GM21529 (cell line): Measurements from ENCODE around the gene PRKAB2.
"Not testable (repeated sequence)": the region's sequence is repeated elsewhere in the genome, so short reads cannot be mapped to it uniquely, and the experiment has no call there.

ENCODE experiments used
- ATAC-seq: cut with Tn5 transposase; IDR thresholded peaks from one replicate; pipeline ENCODE4 v1.9.1; 2021; ENCODE audit not compliant: unreplicated experiment

The PRKAB2 gene

DNA sequence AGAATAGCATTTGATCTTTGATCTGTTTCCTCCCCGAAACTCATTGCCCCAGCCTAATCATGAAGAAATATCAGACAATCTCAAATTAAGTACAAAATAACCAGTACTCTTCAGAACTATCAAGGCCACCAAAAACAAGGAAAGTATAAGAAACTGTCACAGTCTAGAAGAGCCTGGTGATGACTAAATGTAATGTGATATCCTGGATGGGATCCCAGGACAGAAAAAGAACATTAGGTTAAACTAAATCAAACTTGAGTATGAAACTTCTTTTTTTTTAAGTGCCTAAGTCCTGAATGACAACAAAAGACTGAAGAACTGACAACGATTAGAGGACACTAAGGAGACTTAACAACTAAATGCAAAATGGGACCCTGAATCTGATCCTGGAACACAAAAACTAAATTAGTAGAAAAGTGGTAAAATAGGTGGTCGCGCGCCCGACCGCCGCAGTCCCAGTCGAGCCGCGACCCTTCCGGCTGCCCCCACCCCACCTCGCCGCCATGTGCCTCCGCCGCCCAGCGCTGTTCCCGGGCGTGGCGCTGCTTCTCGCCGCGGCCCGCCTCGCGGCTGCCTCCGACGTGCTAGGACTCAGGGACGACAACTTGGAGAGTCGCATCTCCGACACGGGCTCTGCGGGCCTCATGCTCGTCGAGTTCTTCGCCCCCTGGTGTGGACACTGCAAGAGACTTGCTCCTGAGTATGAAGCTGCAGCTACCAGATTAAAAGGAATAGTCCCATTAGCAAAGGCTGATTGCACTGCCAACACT lies 5.5 kb upstream of the PRKAB2 start:
- ATAC-seq, result no peak

DNA sequence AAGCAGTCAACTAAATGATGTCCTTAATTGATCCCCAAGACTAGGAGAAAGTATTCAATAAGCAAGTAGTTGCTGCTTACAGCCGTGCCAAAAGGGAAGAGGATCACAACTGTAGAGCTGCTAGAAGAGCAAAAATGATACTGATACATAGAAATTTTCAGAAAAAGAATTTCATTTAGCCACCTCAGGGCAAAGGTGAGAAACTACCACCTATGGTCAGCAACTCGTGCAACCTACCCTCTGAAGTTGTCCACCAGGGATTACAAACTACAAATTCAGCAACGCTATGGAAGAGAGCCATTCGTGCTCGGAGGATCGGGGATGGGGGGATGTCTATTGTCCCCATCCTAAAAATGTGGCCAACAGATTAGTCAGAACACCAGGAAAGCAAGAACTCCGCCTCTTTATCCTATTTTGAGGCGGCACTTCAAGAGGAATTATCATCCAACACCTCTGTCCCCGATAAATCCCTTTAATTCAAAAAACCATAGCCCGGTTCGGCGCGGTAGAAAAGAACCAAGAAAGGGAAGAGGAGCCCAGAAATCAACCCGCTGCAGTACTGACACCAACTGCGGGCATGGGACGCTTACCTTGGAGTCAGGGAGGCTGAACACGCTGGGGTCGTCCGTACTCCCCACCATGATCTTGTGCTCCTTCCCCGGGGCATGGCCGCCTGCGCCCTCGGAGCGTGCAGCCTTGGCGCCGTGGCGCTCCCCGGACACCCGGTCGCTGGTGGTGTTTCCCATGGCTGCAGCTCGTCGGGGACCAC lies 687 bp downstream of the PRKAB2 start:
- ATAC-seq, result no peak

DNA sequence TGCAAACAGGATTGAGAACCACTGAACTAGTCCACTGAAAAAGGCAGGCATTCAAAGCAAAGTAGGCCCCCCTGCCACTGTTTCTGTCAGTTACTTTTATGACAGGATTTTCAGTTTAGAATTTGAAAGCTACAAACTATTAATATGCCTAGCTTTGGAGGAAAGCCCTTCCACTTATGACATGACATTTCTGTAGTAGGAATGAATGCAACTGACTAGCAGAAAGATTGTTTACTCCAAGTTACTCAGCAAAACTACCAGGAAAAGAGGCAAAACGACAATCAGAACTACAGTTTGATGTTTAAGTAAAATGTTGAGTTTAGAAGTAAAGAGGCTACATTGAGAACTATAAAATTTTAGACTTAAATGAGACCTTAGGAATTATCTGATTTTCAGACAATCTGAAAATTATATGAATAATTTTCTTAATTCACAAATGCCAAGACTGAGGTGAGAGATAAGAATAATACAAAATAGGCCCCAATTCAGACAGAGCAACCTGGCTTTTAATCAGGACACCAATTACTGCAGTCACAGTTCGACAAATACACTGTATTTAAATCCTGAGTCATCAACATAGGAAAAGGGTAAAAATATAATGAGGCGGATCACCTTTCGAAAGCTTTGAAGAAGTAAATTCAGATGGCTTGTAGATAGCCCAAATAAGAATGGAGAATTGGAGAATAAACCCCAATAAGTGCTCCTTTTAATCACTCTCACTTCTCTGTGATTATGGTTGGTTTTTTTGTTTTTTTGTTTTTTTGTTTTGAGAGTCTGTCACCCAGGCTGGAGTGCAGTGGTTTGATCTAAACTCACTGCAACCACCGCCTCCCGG lies 2.2 kb downstream of the PRKAB2 start:
- ATAC-seq, result no peak

DNA sequence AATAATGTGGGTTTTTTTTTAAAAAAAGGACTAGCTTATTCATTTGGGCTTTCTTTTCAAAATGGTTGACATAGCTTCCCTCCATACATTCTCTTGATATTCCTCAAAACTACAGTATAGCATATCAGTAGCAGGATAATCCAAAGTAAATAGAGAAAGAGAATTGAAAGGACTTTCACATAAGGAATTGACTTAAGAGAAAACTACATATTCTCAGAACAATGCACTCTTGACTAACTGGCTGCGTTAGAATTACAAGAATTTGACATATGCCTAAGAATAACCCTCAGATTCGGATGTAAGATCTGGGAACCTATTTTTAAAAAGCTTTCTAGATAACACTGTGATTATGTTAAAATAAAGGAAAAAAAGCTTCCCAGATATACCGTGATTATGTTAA lies 3.1 kb downstream of the PRKAB2 start:
- no peak for ATAC-seq

DNA sequence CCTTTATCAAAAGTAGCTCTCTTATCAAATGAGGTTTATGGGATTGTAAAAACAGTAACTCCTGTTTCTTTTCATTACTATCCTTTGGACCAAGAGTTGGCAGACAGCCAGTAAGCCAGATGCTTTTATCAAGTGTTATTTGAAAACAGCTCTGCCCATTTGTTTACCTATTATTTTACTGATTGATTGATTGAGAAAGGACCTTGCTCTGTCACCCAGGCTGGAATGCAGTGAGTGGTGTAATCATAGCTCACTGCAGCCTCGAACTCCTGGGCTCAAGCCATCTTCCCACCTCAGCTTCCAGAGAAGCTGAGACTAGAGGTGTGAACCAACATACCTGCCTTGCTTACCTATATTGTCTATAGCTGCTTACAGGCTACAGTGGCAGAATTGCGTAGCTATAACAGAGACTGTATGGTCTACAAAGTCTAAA lies 3.6 kb downstream of the PRKAB2 start:
- ATAC-seq, result no peak

DNA sequence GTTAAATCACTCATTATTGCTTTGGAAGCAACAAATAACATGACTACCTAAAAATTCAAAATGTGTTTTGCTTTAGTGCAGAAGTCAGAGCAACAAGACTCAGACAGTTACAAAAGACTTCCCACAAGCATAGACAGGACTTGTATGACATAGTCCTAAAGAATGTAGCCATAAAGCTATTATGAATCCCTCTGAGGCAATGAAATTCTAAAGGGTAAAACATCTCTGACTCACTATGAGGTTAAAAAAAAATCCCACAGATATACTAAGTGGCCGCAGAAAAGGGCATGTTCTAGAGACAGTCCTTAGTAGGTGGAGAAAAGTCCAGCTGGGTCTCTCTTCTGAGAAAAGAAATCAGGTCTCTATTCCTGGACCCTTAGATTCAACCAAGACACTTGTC lies 4.9 kb downstream of the PRKAB2 start:
- no peak for ATAC-seq

DNA sequence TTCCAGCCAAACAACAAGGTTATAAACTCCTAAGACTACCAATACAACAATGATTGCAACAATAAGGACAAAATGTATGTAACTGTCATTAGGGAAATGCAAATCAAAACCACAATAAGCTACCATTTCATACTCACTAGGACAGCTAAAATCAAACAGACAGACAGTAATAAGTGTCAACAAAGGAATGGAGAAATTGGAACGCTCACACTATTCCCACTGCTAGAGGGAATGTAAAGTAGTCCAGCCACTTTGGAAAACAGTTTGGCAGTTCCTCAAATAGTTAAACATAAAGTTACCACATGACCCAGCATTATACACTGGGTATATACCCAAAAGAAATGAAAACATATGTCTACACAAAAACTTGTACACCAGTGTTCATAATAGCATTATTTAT lies 9.3 kb downstream of the PRKAB2 start:
- no peak for ATAC-seq

DNA sequence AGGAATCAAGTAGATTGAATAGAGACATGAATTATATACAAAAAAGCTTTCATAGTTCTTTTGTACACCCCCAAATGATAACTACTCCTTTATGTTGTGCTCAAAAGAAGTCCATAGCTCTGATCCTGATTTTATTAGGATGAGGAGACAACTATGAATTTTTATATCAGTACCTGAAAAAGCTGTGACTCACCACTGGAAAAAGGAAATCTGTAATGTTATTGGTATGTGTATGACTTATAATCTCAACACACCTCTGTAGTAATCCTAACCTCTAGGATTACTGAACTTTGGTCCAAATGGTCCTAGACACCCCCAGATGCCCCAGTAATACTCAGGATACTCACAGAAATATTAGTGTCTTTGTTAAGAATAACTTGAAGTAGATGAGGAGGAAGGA lies 10.2 kb downstream of the PRKAB2 start:
- ATAC-seq, result no peak

DNA sequence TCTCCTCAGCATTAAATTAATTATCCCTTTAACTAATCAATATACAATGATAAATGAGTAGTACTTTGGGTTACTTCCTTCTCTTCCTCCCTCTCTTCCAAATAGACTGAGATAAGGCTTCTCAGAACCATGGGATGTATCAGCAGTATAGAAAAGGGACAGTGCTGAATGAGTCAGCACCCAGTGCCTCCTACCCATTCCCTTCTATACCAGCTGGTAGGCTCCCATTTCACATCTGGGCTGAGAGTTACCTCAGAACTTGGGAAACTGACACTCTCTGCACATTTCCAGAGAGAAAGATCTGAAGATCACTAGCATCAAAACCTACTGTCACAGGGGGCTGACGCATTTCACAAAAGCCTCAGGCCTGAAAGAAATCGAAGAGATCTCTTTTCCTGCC lies 15.2 kb downstream of the PRKAB2 start:
- ATAC-seq, result not testable (repeated sequence)

DNA sequence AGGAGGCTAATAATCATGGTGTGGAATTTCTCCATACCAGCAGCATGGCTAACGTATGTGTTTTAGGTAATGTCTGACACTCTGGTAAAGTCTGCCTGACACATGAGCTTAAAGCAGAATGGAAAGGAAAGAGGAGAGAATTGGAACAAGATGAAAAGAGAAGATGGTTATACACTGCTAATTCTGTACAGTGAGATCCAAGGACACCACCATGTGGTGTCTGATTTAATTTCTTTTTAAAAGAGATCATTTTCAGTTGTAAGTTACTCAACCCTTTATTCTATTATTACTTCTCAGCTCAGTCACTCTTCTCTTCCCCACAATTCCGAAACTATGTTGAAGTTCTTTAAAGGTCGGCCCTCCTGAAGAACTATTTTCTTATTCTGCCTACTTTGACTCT lies 15.6 kb downstream of the PRKAB2 start:
- no peak for ATAC-seq

DNA sequence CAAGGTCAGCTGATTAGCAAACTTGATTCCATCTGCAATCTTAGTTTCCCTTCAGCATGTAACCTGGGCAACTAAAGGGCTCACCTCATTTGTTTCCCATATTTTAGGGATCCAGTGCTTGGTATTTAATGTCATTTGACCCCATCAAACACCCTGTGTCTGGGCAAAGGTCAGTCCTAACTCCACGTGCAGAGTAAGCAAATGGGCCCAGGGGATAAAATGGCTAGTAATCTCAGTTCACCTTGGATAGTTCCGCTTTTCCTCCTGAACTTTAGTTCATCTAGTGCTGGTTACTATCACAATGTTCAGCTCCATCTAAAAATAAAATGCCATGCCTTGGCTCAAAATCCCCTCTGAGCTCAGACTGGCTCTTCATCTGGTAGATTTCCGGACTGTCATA lies 19.5 kb downstream of the PRKAB2 start:
- ATAC-seq, result no peak

DNA sequence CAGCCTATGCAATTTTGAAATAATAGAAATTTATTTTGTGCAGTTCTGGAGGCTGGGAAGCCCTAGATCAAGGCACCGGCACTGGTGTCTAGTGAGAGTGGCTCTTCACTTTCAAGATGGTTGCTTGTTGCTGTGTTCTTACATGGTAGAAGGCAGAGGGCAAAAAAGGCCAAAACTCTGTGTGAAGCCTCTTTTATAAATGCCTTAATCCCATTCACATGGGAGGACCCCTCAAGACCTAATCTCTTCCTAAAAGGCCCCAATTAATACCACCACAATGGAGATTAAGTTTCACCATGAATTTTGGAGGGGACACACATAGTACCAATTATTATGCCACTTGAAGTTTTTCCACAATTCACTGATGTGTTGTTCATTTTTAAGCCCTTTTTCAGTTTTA lies 21.0 kb downstream of the PRKAB2 start:
- ATAC-seq, result no peak

DNA sequence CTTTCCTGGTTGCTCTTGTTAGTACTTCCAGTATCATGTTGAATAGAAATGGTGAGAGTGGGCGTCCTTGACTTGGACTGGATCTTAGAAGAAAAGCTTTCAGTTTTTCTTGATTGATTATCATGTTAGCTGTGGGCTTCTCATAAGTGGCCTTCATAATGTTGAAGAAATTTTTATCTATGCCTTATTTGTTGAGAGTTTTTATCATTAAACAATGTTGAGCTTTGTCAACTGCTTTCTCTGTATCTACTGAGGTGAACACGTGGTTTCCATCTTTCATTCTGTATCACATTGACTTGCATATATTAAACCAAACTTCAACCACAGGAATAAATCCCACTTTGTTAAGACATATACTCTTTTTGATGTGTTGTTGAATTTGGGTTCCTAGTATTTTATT lies 29.4 kb downstream of the PRKAB2 start:
- ATAC-seq, result no peak

DNA sequence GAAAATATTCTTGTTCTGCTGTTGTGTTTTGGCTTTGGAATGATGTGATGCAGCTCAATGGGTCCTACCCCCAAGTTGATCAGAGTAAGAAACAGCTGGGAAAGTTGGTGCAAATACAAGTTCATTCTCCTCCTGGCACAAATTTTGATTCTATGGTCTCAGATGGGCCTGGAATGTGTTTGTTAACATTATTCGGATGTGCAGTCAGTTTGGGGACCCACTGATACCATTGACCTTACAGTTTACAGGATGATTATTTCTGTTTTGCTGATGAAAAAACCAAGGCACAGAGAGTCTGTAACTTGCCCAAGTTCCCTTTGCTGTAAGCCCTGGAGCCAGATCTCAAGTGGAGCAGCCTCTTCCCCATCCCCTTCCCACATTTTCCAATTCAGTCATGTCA lies 41.5 kb downstream of the PRKAB2 start:
- ATAC-seq, result not testable (repeated sequence)

DNA sequence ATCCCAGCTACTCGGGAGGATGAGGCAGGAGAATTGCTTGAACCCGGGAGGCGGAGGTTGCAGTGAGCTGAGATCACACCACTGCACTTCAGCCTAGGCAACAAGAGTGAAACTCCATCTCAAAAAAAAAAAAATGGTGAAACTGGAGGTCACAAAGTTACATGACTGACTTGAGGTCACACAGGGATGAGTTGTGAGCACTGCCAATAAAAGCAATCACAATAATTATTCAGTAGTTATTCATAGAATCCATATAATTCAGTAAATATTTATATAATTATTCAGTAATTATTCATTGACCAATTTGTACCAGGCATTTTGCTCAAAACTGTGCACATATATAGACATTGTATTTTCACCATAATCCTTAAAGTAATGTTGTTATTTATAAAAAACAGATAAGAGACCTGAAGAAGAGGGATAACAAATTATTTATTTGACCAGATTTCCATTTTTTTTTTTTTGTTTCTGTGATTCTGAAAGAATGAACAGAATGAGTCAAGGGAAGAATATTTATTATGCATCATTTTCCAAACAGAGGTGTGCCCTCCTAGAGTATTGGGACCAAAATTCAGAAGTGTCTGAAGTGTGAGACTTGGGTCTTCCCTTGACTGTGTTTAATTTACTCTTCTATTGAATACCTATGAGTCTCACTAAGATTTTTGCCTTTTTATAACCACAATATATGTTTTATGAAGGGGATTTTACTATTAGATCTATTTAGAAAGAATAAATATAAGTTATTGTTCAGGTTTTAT lies 43.0 kb downstream of the PRKAB2 start:
- no peak for ATAC-seq

DNA sequence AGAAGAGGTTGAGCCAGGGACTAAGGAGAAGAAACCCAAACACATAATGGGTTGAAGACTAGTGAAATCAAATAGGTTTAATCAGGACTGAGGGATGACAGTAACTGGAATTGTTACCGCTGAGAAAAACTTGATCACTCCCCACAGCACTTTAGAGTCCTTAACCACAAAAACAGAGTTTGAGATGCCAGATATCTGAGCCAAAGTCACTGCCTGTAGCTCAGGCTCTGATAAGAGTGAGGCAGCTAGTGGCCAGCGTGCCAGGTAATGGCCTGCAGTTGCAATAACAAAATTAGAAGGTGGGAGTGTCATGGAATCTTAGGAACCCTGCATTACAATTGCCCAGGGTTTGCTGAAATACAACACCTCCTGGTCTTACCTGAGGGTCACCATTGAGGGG lies 48.0 kb downstream of the PRKAB2 start:
- ATAC-seq, result no peak

DNA sequence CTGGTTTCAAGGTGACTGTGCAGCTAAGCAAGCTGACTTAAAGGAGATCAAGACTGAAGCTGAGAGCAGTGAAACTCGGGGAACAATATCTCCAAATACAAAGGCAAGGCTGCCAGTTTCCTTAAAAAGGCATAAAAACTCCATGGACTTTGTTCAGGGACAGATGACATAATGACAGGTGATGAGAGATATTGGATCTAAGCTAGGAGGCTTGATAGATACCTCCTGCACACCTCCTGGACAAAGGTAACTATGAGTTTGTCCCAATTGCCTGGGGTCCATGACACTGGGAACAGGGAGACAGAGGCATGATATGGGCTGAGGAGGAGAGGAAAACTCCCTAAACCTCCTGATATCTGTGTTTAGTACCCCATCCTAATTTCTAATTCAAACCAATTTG lies 55.2 kb downstream of the PRKAB2 start:
- no peak for ATAC-seq

DNA sequence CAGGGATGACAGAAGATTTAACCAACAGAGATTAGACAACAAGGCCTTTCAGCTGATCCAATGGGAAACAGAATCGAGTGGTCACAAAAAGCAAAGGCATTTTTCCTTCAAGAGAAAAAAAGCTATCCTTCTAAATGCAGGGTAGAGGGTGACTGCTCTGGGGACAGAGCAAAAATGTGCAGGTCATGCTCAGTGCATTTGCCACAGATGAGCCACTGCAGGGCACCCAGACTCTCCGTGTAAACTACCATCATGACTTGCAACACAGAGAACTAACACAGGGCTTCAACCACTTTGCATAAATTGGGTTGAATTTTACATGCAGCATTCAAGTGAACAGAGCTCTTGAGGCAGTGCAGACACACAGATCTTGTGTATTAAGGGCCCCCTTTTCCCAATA lies 56.8 kb downstream of the PRKAB2 start:
- no peak for ATAC-seq

DNA sequence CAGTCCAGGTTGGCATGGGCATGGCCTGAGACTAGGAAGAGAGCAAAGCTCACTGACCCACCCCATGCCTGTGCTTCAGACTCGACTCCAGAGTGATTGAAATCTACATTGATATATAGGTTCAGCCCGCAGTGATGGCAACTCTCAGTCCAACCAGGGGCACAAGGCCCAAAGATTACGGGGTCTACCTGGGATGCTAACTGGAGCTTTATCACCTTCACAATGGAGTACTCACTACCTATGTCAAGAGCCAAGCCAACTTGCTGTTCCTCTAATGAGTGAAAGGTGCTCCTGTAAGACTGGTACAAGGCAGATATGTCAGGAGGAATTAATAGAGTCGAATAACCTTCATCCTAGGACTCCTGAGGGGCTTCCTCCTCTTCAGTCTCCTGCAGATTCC lies 57.2 kb downstream of the PRKAB2 start:
- not testable (repeated sequence) for ATAC-seq

DNA sequence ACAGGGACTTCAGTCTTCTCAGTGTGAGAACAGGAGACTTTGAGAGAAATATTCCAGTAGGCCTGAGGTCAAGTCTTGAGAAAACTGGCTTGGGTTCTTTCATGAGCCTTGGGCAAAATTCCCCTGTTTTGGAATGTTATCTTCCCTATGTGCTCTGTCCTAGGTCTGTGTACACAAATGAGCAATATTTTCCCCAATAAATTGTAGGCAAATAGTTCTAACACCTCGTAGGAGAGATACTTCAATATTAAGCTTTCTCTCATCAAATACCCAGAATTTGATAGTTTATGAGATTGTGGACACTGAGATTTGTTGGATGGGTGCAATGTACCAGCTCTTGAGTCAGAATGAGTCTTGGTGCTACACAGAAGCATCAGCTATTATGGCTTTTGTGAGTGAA lies 57.9 kb downstream of the PRKAB2 start:
- not testable (repeated sequence) for ATAC-seq
